Measurements from ENCODE around the gene HSD11B1L. TPM values are rescaled to one million over a fixed set of nuclear protein-coding genes. Genes with fewer than 3 reads are reported as not detected.

The HSD11B1L gene
- total and polyA plus RNA-seq, 2 donors (not counting 3 experiments of a cell fraction or from before 2014, with no cell fraction given): 4.4 to 9.1 TPM

GRCh38 chr19:5694956-5695648 is 14.3 kb downstream of the HSD11B1L start:
- DNase-seq (ENCODE audit: low read depth, low spot score): no peak
- no TSS peak for BruUV-seq (replicated peaks)
- no peaks in the 10 kb centered on the region for H3K9me3 ChIP-seq (replicated peaks; ENCODE audit: control insufficient read depth, insufficient read depth, low read length)
- no peak overlapping the region for H3K27ac ChIP-seq (ENCODE audit: insufficient read depth, low read depth, low read length)
- no peak for FAIRE-seq
- H3K79me2 ChIP-seq (ENCODE audit: control insufficient read depth, insufficient read depth, low read length): peaks cover 52% of the 10 kb centered on the region
- no peak overlapping the region for H3K9ac ChIP-seq (replicated peaks; ENCODE audit: extremely low read depth, insufficient read depth, low read length)
- no peak overlapping the region for H2AFZ ChIP-seq (ENCODE audit: low read depth, low read length)
- H4K20me1 ChIP-seq (replicated peaks; ENCODE audit: control insufficient read depth, extremely low read depth, insufficient read depth, low read length): no peaks in the 10 kb centered on the region
- H3K4me2 ChIP-seq (ENCODE audit: insufficient read depth, low read length): no peak overlapping the region
- dilution Hi-C loops (cut with MboI; ENCODE audit: extremely low pct_ligation_motif_present, low sequenced_read_pairs) (no loop called here), intact Hi-C loops (cut with micrococcal nuclease) (no loop called here)
- TF ChIP-seq MYC (IDR thresholded peaks at IDR 0.05; ENCODE audit: low read depth, low read length) (no peak), GATA2 (IDR thresholded peaks at IDR 0.05; ENCODE audit: insufficient read depth, insufficient read length, low read depth, low read length) (no peak), CTCF (IDR thresholded peaks at IDR 0.05; ENCODE audit: extremely low read depth in 1 of 2, insufficient read depth in 1 of 2, low read depth in 1 of 2, low read length in 2 of 2) (no peak), POLR2AphosphoS5 (IDR thresholded peaks at IDR 0.05; ENCODE audit: insufficient read depth, low read depth, low read length) (no peak), MAX (IDR thresholded peaks at IDR 0.05; ENCODE audit: insufficient read depth, insufficient read length) (no peak), POLR2A (IDR thresholded peaks at IDR 0.05; ENCODE audit: low read depth, low read length) (no peak), EZH2 (IDR thresholded peaks at IDR 0.05; ENCODE audit: borderline replicate concordance, low read depth, low read length, severe bottlenecking) (no peak), FOS (IDR thresholded peaks at IDR 0.05; ENCODE audit: borderline replicate concordance, insufficient read depth, low read length) (no peak), JUN (IDR thresholded peaks at IDR 0.05; ENCODE audit: borderline replicate concordance, insufficient read depth, insufficient read length, low read depth) (no peak)
- H3K36me3 ChIP-seq (ENCODE audit: control insufficient read depth in 2 of 2, extremely low read depth in 1 of 2, insufficient read depth in 2 of 2, low read length in 2 of 2): peaks cover 11 to 50% of the 10 kb centered on the region in 2 experiments
- H3K9me1 ChIP-seq (replicated peaks; ENCODE audit: control insufficient read depth, extremely low read depth, insufficient read depth, low read length): no peaks in the 10 kb centered on the region
- H3K4me3 ChIP-seq (replicated peaks in 1 of 3; ENCODE audit: insufficient read depth in 1 of 3, low read depth in 1 of 3, low read length in 3 of 3): no peak overlapping the region
- no peaks in the 10 kb centered on the region for H3K27me3 ChIP-seq (ENCODE audit: control insufficient read depth in 2 of 2, insufficient read depth in 2 of 2, low read length in 2 of 2)
- POLR2A ChIA-PET: interaction anchor here (1.0 kb wide), 1 partner anchor 8 kb away, joined by 5 read pairs; no protein-coding TSS in a partner anchor
- H3K4me1 ChIP-seq (ENCODE audit: control insufficient read depth, extremely low read depth, insufficient read depth, low read length): peaks cover 8% of the 10 kb centered on the region
- CTCF ChIA-PET: interaction anchor here (1.1 kb wide), 1 partner anchor 8 kb away, joined by 4 read pairs; no protein-coding TSS in a partner anchor

Measured in endothelial cell of umbilical vein (primary cell).